SW 1271 (cell line): Measurements from ENCODE around the gene CHD6.
A peak's percentile ranks its signal among the peaks of the same experiment; 100 is the strongest.

ENCODE experiments used
- DNase-seq, 2 experiments: peaks; one replicate each; lab custom pipeline; 2025; lab: John Stamatoyannopoulos, UW

Gene CHD6

DNA sequence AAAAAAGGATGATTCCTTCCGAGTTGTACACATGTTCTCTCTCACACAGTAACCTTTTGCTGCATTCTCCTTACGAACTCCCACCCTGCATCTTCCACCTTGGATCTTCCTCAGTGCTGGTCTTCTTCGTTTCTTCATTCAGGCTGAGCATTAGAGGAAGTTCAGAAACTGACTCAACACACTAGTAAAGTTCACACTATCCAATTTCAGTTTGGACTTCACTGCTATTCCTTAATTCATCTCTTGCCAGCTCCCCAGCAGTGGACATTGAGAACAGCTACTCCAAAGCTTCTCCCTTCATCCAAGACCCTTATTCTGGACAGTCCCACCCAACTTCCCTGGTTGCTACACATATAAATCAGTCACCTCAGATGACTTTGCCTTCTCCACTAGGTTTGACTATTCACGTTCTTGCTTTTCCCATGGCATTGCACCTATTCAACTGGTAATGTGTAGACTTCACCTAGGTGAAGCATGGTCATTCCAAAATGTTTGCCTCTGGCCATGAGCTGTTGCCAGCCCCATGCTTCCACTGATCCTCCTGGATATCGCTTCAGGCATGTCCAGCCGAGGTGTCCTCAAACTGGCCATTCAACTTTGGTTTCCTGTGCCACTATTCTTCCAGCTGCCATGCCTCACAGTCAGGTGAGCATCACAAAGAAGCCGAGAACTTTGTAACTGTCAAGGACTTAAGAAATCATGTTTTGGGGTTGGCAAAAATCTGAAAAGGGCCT, 147.6 kb downstream of the CHD6 start:
- no peak for DNase-seq

- DNase-seq = no peak
Measured at GRCh38 chr20:41469868-41470267, 148.3 kb downstream of the CHD6 start.

DNA sequence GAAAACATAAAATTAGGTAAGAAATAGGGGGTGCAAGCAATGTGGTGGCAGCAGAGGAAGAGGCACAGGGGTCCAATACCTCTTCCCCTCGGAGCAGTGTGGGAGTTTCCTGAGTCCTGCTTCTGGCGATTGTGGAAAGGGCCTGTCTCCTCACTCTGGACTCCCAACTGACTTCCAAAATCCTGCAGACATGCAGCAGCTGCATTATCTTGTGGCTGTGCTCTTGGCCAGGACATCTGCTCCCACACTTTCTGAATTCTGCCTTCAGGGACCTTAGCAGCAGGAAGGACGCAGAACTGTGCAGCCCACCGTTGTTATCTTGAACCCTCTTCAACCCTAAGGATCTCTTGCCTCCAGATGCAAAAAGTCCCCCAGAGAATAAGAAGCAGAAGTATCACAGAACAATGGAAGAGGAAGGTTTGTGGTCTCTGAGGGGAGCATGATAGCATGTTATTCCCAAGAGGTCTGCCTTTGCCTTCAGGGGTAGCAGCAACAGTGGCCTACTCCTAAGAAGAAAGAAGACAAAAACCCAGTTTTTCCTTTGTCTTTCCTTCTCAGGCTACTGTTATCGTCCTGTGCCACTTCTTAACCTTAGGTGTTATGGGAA, 149.1 kb downstream of the CHD6 start:
- no peak for DNase-seq

GRCh38 chr20:41467690-41468089, 150.5 kb downstream of the CHD6 start:
- DNase-seq = no peak

GRCh38 chr20:41467220-41467619, 151.0 kb downstream of the CHD6 start:
- no peak for DNase-seq

GRCh38 chr20:41463567-41463966, 154.6 kb downstream of the CHD6 start:
- no peak for DNase-seq

- DNase-seq = no peak
Measured at GRCh38 chr20:41462372-41463161, 155.6 kb downstream of the CHD6 start.

- DNase-seq = no peak
Measured at GRCh38 chr20:41458761-41459160, 159.4 kb downstream of the CHD6 start.

DNA sequence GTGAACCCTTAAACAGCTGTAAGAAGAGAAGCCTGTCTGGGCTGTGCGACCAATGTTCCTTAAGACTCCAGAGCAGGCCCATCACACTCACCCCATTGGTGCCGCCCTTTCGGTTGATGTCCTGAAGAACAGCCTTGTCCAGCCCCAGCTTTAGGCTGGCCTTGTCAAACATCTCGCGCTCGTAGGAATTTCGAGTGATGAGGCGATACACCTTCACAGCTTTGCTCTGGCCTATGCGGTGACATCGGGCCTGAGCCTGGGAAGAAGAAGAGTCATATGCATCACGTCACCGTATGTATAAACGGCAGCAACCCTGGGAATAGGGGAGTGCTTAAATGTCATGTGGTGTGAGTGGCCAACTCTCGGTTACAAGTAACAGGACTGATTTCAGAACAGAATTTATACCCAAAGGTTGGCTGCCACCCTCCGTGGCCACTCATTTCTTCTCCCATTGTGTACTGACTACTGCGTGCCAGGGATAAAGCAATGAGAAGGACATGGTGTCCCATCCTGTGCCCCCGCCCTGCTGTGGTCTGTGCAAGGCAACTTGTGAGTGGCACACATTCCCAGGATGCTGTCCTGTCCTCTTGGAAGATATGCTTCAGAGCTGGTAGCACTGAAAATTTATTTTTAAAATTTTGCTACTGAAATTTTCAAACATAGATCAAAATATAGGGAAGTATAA, 160.9 kb downstream of the CHD6 start:
- no peak for DNase-seq

DNA sequence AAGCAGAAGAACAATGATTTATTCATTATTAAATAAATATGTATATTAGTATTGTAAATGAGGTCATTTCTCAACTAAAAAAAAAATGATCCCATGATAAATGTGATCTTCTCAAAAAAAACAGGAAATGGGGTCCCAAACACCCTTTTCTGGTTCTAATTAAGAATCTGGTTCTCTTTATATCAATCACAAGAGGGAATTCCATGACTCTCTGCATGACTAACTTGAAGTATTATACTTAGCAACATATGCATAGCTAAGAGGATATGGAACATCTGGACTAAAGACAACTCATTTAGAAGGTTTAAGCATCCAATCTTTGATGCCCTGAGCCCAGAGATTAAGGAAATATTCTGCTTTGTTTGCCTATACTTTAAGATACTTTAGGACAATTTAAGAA, 161.8 kb downstream of the CHD6 start:
- no peak for DNase-seq

GRCh38 chr20:41454250-41454649, 163.9 kb downstream of the CHD6 start:
- DNase-seq = no peak

- no peak for DNase-seq
Measured at GRCh38 chr20:41453010-41453950, 164.9 kb downstream of the CHD6 start.

DNA sequence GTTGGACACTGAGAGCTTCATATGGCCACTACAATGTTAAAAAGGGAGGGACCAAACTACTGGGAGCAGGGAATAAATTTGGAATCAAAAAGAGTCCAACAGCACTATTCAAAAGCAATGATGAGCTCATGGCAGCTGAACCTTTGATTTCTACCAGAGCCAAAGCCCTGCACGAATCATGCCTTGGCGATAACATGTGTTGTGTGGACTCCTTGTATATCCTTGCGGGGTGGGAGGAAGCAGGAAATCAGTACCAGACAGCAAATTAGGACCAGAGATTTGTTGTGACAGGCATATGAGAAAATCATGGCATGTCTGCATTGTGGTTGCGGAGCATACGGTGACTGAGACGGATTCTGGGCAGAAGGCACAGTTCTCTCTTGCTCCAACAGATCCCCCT, 166.0 kb downstream of the CHD6 start:
- no peak for DNase-seq

GRCh38 chr20:41447006-41447405, 171.2 kb downstream of the CHD6 start:
- no peak for DNase-seq

- DNase-seq = no peak
Measured at GRCh38 chr20:41446456-41446855, 171.7 kb downstream of the CHD6 start.

DNA sequence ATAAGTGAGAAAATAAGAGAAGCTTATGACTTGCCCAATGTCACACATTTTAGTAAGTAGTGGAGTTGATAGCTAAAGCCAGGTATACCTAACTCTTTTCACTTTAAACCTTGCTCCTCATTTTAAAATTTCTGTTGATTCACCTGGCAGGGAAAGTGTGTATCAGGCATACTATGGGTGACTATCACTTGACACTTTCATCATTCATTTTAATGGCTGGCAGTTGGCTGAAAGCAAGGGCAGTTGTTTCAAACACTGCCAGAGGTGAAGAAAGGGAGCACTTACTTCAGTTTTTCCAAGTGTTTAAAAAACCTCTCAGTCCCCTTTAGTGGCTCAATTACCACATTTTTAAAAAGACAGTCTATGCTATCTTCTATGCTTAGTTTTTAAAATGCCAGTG, 173.4 kb downstream of the CHD6 start:
- no peak for DNase-seq

- DNase-seq = no peak
Measured at GRCh38 chr20:41443691-41444090, 174.5 kb downstream of the CHD6 start.

- no peak for DNase-seq
Measured at GRCh38 chr20:41440882-41441281, 177.3 kb downstream of the CHD6 start.

DNA sequence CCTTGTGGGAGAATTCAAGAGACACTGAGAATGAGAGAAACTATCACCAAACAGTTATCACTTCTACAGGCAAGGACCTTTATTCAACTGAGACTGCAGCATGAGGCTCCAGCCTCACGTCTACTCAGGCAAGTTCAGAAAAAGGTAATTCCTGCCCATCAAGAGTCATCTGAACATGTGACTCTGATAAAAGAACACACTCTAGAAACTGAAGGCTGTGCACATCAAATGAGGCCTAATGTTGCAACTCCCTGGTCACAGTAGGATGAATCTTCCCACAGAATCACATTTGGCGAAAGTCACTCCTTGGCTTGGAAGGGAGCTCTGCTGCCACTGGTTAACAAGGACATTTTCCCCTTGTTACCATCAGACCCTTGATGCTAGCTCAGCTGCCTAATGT, 180.3 kb downstream of the CHD6 start:
- DNase-seq = no peak

DNA sequence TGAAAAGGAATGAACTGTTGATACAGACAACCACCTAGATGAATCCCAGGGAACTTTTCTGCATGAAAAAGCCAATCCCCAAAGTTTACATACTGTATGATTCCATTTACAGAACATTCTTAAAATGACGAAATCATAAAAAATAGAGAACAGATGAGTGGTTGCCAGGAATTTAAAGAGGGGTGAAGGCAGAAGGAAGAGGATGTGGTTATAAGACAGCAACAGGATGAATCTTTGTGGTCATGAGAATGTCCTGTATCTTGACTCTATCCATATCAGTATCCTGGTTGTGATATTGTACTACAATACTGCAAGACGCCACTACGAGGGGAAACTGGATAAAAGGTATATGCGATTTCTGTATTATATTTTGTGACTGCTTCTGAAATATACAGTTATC, 181.5 kb downstream of the CHD6 start:
- DNase-seq = peak in 1 of 2 experiments; percentile 32

- no peak for DNase-seq
Measured at GRCh38 chr20:41433203-41433602, 185.0 kb downstream of the CHD6 start.
